ENCODE results near the gene TMEM18. TPM values are rescaled to one million over a fixed set of nuclear protein-coding genes. Genes with fewer than 3 reads are reported as not detected.

The TMEM18 gene
- total RNA-seq, 1 donor from 2014 or later, result 19.3 TPM

DNA sequence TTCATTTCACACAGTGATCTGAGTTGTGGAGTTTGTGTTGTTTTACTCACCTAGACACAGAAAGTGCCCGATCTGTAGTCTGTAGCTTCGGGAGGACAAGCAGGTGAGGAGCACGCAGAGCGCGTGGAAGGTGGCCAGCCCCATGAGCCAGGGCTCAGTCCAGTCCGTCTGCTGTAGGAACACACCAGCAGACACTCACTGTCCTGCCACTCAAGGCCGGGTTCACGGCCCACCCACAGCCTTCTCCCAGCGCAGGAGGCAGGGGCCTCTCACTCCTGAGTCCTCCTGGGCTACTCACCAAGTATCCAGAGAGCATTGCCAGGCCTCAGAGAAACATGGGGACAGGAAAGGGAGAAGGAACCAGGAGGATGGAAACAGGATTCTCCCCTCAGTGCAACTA, 1.7 kb downstream of the TMEM18 start:
- H3K4me1 Mint-ChIP-seq (ENCODE audit: low read depth), result peaks cover 14% of the 10 kb centered on the region
- H3K27me3 Mint-ChIP-seq, result no peaks in the 10 kb centered on the region
- no peak overlapping the region for H3K27ac Mint-ChIP-seq
- TF ChIP-seq CTCF (IDR thresholded peaks at IDR 0.05; ENCODE audit: unreplicated experiment), result no peak
- H3K9me3 Mint-ChIP-seq (ENCODE audit: low read depth), result no peaks in the 10 kb centered on the region
- no peak for DNase-seq (ENCODE audit: low spot score, unreplicated experiment)
- peak overlapping the region; percentile 90 for H3K4me3 Mint-ChIP-seq (ENCODE audit: low read depth)
- peaks cover 4% of the 10 kb centered on the region for H3K36me3 Mint-ChIP-seq (ENCODE audit: insufficient read depth)

GRCh38 chr2:675051-675450, 2.2 kb downstream of the TMEM18 start:
- Mint-ChIP-seq H3K9me3 (ENCODE audit: low read depth) (no peaks in the 10 kb centered on the region), H3K4me3 (ENCODE audit: low read depth) (no peak overlapping the region), H3K27ac (no peak overlapping the region), H3K4me1 (ENCODE audit: low read depth) (peaks cover 14% of the 10 kb centered on the region), H3K36me3 (ENCODE audit: insufficient read depth) (peaks cover 4% of the 10 kb centered on the region), H3K27me3 (no peaks in the 10 kb centered on the region)
- no peak for DNase-seq (ENCODE audit: low spot score, unreplicated experiment)
- TF ChIP-seq CTCF (IDR thresholded peaks at IDR 0.05; ENCODE audit: unreplicated experiment), result no peak

GRCh38 chr2:674321-674985, 2.8 kb downstream of the TMEM18 start:
- no peak overlapping the region for H3K27ac Mint-ChIP-seq
- peaks cover 14% of the 10 kb centered on the region for H3K4me1 Mint-ChIP-seq (ENCODE audit: low read depth)
- H3K4me3 Mint-ChIP-seq (ENCODE audit: low read depth), result no peak overlapping the region
- no peaks in the 10 kb centered on the region for H3K27me3 Mint-ChIP-seq
- H3K9me3 Mint-ChIP-seq (ENCODE audit: low read depth), result no peaks in the 10 kb centered on the region
- no peak for DNase-seq (ENCODE audit: low spot score, unreplicated experiment)
- TF ChIP-seq CTCF (IDR thresholded peaks at IDR 0.05; ENCODE audit: unreplicated experiment), result no peak
- H3K36me3 Mint-ChIP-seq (ENCODE audit: insufficient read depth), result peaks cover 9% of the 10 kb centered on the region

DNA sequence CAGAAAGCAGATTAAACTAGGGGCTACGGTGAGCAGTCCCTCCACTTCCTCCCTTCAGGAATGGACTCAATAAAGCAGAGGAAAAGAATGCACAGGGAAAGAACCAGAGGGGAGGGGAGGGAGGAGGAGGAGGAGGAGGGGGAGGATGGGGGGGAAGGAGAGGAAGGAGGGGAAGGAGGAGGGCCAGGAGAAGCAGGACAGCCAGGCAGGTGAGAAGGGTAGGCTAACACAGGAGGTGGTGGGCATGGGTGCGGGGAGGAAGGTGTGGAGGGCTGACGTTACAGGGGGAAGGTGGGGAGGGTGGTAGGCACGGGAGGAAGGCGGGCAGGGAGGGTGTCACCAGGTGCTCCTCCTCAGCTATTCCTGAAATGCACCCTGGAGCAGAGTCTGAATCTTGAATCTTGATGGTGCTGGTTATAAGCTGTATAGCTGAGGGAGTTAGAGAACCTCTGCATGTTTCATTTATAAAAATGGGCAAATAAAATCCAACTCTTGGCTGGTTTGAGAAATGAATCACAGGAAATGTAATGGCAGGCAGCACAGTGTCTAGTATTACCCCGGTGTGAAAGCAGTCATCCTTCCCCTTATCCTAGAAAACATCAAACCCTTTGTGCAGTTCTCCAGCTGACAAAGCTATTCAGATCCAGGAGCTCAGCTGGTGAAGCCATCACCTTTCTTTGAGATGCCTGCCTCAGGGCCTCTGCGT, 3.4 kb downstream of the TMEM18 start:
- no peaks in the 10 kb centered on the region for H3K27me3 Mint-ChIP-seq
- H3K36me3 Mint-ChIP-seq (ENCODE audit: insufficient read depth), result peaks cover 12% of the 10 kb centered on the region
- no peaks in the 10 kb centered on the region for H3K9me3 Mint-ChIP-seq (ENCODE audit: low read depth)
- H3K4me3 Mint-ChIP-seq (ENCODE audit: low read depth), result no peak overlapping the region
- TF ChIP-seq CTCF (IDR thresholded peaks at IDR 0.05; ENCODE audit: unreplicated experiment), result no peak
- peaks cover 12% of the 10 kb centered on the region for H3K4me1 Mint-ChIP-seq (ENCODE audit: low read depth)
- H3K27ac Mint-ChIP-seq, result no peak overlapping the region
- no peak for DNase-seq (ENCODE audit: low spot score, unreplicated experiment)

DNA sequence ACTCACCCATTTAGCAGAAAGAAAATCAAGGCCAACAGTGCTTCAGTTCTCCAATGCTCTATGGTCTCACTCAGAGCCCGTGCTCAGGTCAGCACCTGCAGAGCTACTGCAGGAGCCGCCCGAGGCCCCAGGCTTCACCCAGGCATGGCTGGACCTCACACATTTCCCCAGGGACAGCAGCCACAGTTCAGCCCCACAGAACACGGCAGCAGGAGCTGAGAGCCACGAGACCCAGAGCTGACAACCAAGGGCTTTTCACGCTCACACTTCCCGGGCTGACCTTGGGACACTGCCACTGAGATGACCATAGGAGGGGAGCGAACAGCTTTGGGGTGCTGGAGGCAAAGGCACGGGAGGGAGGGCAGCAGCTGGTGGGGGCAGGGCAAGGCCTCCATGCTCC, 4.2 kb downstream of the TMEM18 start:
- H3K36me3 Mint-ChIP-seq (ENCODE audit: insufficient read depth), result peaks cover 17% of the 10 kb centered on the region
- no peak for TF ChIP-seq CTCF (IDR thresholded peaks at IDR 0.05; ENCODE audit: unreplicated experiment)
- H3K9me3 Mint-ChIP-seq (ENCODE audit: low read depth), result no peaks in the 10 kb centered on the region
- no peak for DNase-seq (ENCODE audit: low spot score, unreplicated experiment)
- no peak overlapping the region for H3K27ac Mint-ChIP-seq
- no peak overlapping the region for H3K4me3 Mint-ChIP-seq (ENCODE audit: low read depth)
- H3K4me1 Mint-ChIP-seq (ENCODE audit: low read depth), result peaks cover 8% of the 10 kb centered on the region
- H3K27me3 Mint-ChIP-seq, result no peaks in the 10 kb centered on the region

Data from progenitor cell of endocrine pancreas (in vitro differentiated cells).